GM12891 (cell line): ENCODE measurements around the gene KCTD3.

Experiments used
- POLR2A ChIP-seq: IDR thresholded peaks from 2 replicates; pipeline ENCODE4 v1.6.1; 2011; ENCODE audit warnings: low read depth, low read length, control low read depth
- POLR2AphosphoS5 ChIP-seq: IDR thresholded peaks from 2 replicates; pipeline ENCODE4 v1.6.1; 2011; ENCODE audit warnings: low read depth, low read length, control low read depth
- SPI1 ChIP-seq: IDR thresholded peaks from 2 replicates; pipeline ENCODE4 v1.6.1; 2011; ENCODE audit warnings: low read depth, low read length, control low read depth

DNA sequence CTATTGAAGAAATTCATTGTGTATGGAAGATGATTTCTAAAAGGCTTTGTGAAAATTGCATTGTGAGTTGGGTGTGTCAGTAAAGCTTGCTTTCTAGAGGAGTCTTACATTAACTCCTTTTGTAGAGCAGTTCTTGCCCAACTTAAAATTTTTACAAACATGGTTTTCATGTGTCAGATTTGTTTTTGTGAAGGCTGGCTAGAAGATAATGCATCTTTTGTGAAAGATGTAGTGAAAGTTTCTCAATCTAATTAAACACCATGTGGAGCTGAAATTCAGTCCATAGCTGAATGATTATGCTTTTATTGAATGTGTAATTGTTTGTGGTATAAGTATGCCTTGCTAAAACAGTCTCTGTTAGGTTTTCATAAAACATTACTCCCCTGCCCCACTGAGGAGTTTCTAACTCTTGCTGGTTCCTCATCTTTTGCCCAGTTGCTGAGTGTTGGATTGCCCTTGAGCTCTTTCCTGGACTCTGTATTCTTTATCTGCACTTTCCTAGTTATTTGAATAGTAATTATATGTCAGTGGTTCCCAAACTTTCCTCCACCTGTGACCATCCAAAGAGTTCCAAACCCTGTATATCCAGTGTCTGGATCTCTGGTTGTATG lies 38.0 kb downstream of the KCTD3 start:
- no peak for TF ChIP-seq POLR2A
- TF ChIP-seq POLR2AphosphoS5 = no peak
- no peak for TF ChIP-seq SPI1
